ENCODE results near the gene HMGXB3.

The HMGXB3 gene

DNA sequence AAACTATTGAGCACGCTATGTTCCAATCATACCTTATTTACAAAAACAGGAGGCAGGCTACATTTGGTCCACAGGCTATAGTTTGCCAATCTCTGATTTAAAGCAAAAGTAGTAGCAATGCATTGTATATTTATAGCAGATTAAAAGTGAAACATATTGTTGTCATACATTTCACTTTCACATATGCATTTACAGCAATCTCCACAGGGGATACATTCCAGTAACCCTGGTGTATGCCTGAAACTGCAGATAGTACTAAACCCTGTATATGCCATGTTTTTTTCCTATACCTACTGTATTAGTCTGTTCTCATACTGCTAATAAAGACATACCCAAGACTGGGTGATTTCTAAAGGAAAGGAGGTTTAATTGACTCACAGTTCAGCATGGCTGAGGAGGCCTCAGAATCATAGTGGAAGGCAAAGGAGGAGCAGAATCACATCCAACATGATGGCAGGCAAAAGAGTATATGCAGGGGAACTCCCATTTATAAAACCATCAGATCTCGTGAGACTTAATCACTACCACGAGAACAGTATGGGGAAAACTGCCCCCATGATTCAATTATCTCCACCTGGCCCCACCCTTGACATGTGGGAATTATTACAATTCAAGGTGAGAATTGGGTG lies 91.7 kb downstream of the HMGXB3 start:
- no peak for DNase-seq

DNA sequence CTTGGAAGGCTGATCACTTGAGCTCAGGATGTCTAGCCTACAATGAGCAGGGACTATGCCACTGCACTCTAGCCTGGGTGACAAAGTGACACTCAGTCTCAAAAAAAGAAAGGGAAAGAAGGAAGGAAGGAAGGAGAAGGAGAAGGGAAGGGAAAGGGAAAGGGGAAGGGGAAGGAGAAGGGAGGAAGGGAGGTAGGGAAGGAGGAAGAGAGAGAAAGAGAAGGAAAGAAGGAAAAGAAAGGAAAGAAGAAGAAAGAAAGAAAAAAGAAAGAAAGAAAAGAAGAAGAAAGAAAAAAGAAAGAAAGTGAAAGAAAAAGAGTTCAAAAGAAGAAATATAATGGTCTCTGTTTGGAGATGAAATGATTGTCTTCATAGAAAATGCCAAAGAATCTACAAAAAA lies 96.6 kb downstream of the HMGXB3 start:
- no peak for DNase-seq

DNA sequence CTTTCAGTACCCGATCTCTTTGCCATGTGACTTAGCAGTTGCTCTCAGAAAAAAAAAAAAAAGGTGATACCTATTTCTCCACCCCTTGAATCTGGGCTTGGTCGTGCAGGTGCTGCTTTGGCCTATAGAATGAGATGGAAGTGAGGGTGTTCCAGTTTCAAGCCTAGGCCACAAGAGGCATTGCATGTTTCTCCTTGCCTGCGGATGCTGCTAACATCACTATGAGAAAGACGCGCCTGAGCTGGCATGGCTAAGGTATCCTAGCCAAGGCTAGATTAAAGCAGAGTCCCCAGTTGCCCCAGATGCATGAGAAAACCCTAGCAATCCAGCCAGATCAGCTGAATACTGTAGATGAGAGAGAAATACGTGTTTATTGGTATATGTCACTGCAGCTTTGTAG lies 100.5 kb downstream of the HMGXB3 start:
- no peak for DNase-seq
